SU-DHL-6 (cell line): ENCODE measurements around the gene NTNG1.

Source experiments
- CTCF ChIP-seq: fragments of 200-600 bp; sonication (generic); IDR thresholded peaks from one replicate; pipeline ENCODE4 v1.5.1; 2017; ENCODE audit warnings: antibody characterized with exemption, mild to moderate bottlenecking, low read length, moderate library complexity; ENCODE audit not compliant: insufficient read depth, poor library complexity, severe bottlenecking
- EZH2phosphoT487 ChIP-seq: fragments of 200-600 bp; sonication (generic), shearing (Covaris generic); conservative IDR thresholded peaks from 2 replicates; pipeline ENCODE4 v1.6.1; 2018; ENCODE audit warnings: mild to moderate bottlenecking, antibody characterized with exemption, low read length, moderate library complexity, mixed read lengths

GRCh38 chr1:107464827-107465226 is 324.0 kb downstream of the NTNG1 start:
- TF ChIP-seq CTCF (no peak), EZH2phosphoT487 (no peak)
